K562 treated with DMSO at 1 percent for 4 hours (cell line): ENCODE data around the gene YIPF3. TPM values are rescaled to one million over a fixed set of nuclear protein-coding genes. Genes with fewer than 3 reads are reported as not detected.

ENCODE experiments used
- total RNA-seq: library from RNA; unstranded; fragments of 300-600 nt; gene quantifications from 2 replicates; pipeline ENCODE4 v1.2.3, GENCODE V29; 2022; ENCODE audit not compliant: insufficient read depth

The YIPF3 gene
- 136 and 148 TPM in 2 replicates for total RNA-seq

GRCh38 chr6:43516697-43517504, at the start of gene YIPF3, which contains the start of gene POLR1C:
Gene YIPF3, minus strand, starts transcription at chr6:43516926. Its CDS starts 119 bp downstream, at chr6:43516807.
Gene POLR1C, plus strand, starts transcription at chr6:43517089. Its CDS starts 21 bp downstream, at chr6:43517110.

GRCh38 chr6:43509984-43510826, 6.5 kb downstream of the YIPF3 start, which contains the start of gene LRRC73:
Gene LRRC73, minus strand, starts transcription at chr6:43510346. Its CDS starts 561 bp downstream, at chr6:43509785.

GRCh38 chr6:43477235-43478007, 39.3 kb downstream of the YIPF3 start, which contains the start of gene TJAP1:
Gene TJAP1, plus strand, starts transcription at chr6:43477570. Its CDS starts 21,432 bp downstream, at chr6:43499002.

Other genes starting within 250 kb of the YIPF3 start
- gene SLC22A7, start 218.7 kb downstream of the YIPF3 start, total RNA-seq, result not detected in 2 replicates
- not detected in 2 replicates for gene CRIP3, start 208.1 kb downstream of the YIPF3 start, total RNA-seq
- gene ZNF318, start 147.3 kb downstream of the YIPF3 start, total RNA-seq, result 13.0 and 16.6 TPM in 2 replicates
- gene ABCC10, start 89.4 kb downstream of the YIPF3 start, total RNA-seq, result 11.9 and 15.4 TPM in 2 replicates
- gene DLK2, start 61.4 kb downstream of the YIPF3 start, total RNA-seq, result 0.84 TPM in 1 of 2 replicates, not detected in the other
- 40.5 and 45.9 TPM in 2 replicates for gene TJAP1, start 39.4 kb downstream of the YIPF3 start, total RNA-seq
- not detected in 2 replicates for gene LRRC73, start 6.6 kb downstream of the YIPF3 start, total RNA-seq
- 47.9 and 51.3 TPM in 2 replicates for gene POLR1C, start 163 bp upstream of the YIPF3 start, total RNA-seq
- 54.7 and 66.2 TPM in 2 replicates for gene XPO5, start 59.1 kb upstream of the YIPF3 start, total RNA-seq
- gene POLH, start 59.3 kb upstream of the YIPF3 start, total RNA-seq, result 20.0 and 22.6 TPM in 2 replicates
- gene GTPBP2, start 112.3 kb upstream of the YIPF3 start, total RNA-seq, result 122 and 156 TPM in 2 replicates
- gene MAD2L1BP, start 118.9 kb upstream of the YIPF3 start, total RNA-seq, result 64.2 and 69.6 TPM in 2 replicates
- 0.91 TPM in 1 of 2 replicates, not detected in the other for gene RSPH9, start 128.1 kb upstream of the YIPF3 start, total RNA-seq
- gene MRPS18A, start 170.9 kb upstream of the YIPF3 start, total RNA-seq, result 98.5 and 99.2 TPM in 2 replicates